CD4-positive, alpha-beta T cell treated with Interleukin-10 for 1 hour (primary cell): ENCODE measurements around the gene UBE2B.
"Not testable (repeated sequence)": the region's sequence is repeated elsewhere in the genome, so short reads cannot be mapped to it uniquely, and the experiment has no call there.

Experiments
- DNase-seq: peaks from one replicate; pipeline ENCODE4 v3.0.0-alpha.2; 2020

The UBE2B gene

GRCh38 chr5:134403951-134404350 is 32.6 kb downstream of the UBE2B start:
- no peak for DNase-seq

GRCh38 chr5:134406390-134406789 is 35.0 kb downstream of the UBE2B start:
- no peak for DNase-seq

- no peak for DNase-seq
These were observed 38.0 kb downstream of the UBE2B start for GRCh38 chr5:134409321-134409720.

- DNase-seq: no peak
These were observed 39.5 kb downstream of the UBE2B start for GRCh38 chr5:134410822-134411221.

GRCh38 chr5:134411228-134411545 is 39.8 kb downstream of the UBE2B start:
- DNase-seq: no peak

GRCh38 chr5:134411546-134412266 is 40.3 kb downstream of the UBE2B start, which contains the start of gene CDKN2AIPNL:
TSS of gene CDKN2AIPNL (minus strand) at chr5:134411881. CDS start at chr5:134411854, 27 bp downstream.
- peak; percentile 90 for DNase-seq

- no peak for DNase-seq
These were observed 41.7 kb downstream of the UBE2B start for GRCh38 chr5:134413046-134413445.

- DNase-seq: no peak
These were observed 46.3 kb downstream of the UBE2B start for GRCh38 chr5:134417707-134418106.

GRCh38 chr5:134418958-134419357 is 47.6 kb downstream of the UBE2B start:
- DNase-seq: no peak

- DNase-seq: no peak
These were observed 49.0 kb downstream of the UBE2B start for GRCh38 chr5:134420343-134420742.

- not testable (repeated sequence) for DNase-seq
These were observed 49.7 kb downstream of the UBE2B start for GRCh38 chr5:134421038-134421437.

GRCh38 chr5:134422791-134423365 is 51.5 kb downstream of the UBE2B start:
- DNase-seq: no peak

- no peak for DNase-seq
These were observed 52.0 kb downstream of the UBE2B start for GRCh38 chr5:134423376-134423775.

GRCh38 chr5:134426361-134426760 is 55.0 kb downstream of the UBE2B start:
- no peak for DNase-seq

- DNase-seq: no peak
These were observed 56.2 kb downstream of the UBE2B start for GRCh38 chr5:134427540-134428041.

- no peak for DNase-seq
These were observed 58.7 kb downstream of the UBE2B start for GRCh38 chr5:134430001-134430569.

- DNase-seq: no peak
These were observed 60.8 kb downstream of the UBE2B start for GRCh38 chr5:134432174-134432573.

- no peak for DNase-seq
These were observed 61.4 kb downstream of the UBE2B start for GRCh38 chr5:134432677-134433359.

- no peak for DNase-seq
These were observed 64.2 kb downstream of the UBE2B start for GRCh38 chr5:134435560-134435959.

GRCh38 chr5:134436523-134437339 is 65.4 kb downstream of the UBE2B start:
- DNase-seq: peak; percentile 69

- DNase-seq: no peak
These were observed 66.0 kb downstream of the UBE2B start for GRCh38 chr5:134437340-134437846.

- DNase-seq: no peak
These were observed 66.6 kb downstream of the UBE2B start for GRCh38 chr5:134437847-134438581.
